BE2C (cell line): ENCODE results near the gene COL27A1.

Source experiments
- DNase-seq: peaks from one replicate; pipeline ENCODE4 v3.0.0-alpha.2; 2020
- H3K27me3 ChIP-seq: fragments of 250-450 bp; sonication (Bioruptor Pico); 2 replicates; pipeline ENCODE4 v1.5.1; 2020; ENCODE audit warnings: mild to moderate bottlenecking
- H3K36me3 ChIP-seq: fragments of 250-450 bp; sonication (Bioruptor Pico); 2 replicates; pipeline ENCODE4 v1.5.1; 2020; ENCODE audit warnings: mild to moderate bottlenecking
- H3K4me1 ChIP-seq: fragments of 250-450 bp; sonication (Bioruptor Pico); 2 replicates; pipeline ENCODE4 v1.5.1; 2020
- H3K4me3 ChIP-seq: 2 replicates; pipeline ENCODE4 v1.5.1; 2011; ENCODE audit warnings: low read depth, low read length
- H3K9me3 ChIP-seq: fragments of 250-450 bp; sonication (Bioruptor Pico); 2 replicates; pipeline ENCODE4 v1.5.1; 2020
- TF ChIP-seq, protein P1 (sequence below): IDR thresholded peaks from 2 replicates; pipeline ENCODE4 v1.5.1; 2012; ENCODE audit warnings: mild to moderate bottlenecking, low read depth, low read length

Gene COL27A1

DNA sequence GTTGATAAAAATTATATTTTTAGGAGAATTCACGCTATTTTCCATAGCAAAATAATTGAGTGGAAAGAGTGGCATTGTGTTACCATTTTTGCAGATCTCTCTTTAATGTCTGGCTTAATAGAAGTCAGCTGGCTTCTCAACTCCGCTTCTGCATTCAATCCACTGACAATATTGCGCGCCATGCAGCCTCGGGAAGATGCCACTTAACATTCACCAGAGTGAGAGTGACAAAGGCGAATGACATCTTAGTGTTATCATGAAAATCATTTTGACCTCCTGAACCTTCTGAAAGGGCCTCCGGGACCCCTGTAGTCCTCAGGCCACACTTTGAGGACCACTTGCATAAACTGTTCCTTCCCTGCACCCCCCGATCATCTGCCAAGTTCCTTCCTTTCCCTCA is 87.5 kb downstream of the COL27A1 start:
- TF ChIP-seq, protein P1, sequence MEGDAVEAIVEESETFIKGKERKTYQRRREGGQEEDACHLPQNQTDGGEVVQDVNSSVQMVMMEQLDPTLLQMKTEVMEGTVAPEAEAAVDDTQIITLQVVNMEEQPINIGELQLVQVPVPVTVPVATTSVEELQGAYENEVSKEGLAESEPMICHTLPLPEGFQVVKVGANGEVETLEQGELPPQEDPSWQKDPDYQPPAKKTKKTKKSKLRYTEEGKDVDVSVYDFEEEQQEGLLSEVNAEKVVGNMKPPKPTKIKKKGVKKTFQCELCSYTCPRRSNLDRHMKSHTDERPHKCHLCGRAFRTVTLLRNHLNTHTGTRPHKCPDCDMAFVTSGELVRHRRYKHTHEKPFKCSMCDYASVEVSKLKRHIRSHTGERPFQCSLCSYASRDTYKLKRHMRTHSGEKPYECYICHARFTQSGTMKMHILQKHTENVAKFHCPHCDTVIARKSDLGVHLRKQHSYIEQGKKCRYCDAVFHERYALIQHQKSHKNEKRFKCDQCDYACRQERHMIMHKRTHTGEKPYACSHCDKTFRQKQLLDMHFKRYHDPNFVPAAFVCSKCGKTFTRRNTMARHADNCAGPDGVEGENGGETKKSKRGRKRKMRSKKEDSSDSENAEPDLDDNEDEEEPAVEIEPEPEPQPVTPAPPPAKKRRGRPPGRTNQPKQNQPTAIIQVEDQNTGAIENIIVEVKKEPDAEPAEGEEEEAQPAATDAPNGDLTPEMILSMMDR: no peak
- Histone ChIP-seq H3K4me3 (no peak overlapping the region), H3K4me1 (peaks cover 14% of the 10 kb centered on the region), H3K36me3 (no peaks in the 10 kb centered on the region), H3K27me3 (no peaks in the 10 kb centered on the region), H3K9me3 (no peaks in the 10 kb centered on the region)
- no peak for DNase-seq

DNA sequence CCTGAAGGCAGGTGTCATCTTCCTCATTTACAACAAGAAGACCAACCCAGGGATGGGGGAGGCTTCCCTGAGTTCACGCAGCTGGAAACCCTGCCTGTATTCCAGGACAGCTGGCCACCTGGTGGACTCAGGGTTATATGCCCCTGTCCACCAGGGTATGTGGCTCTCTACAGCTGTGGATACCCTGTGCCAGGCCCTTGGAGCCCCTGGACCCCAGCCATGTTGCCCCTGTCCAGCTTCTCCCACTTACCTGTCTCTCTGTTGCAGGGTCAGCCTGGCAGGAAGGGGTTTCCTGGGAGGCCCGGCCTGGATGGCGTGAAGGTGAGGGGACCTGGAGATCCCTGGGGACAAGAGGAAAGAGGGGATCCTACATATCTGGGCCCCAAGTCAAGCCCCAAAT is 87.9 kb downstream of the COL27A1 start:
- Histone ChIP-seq H3K4me1 (peaks cover 13% of the 10 kb centered on the region), H3K36me3 (no peaks in the 10 kb centered on the region)

DNA sequence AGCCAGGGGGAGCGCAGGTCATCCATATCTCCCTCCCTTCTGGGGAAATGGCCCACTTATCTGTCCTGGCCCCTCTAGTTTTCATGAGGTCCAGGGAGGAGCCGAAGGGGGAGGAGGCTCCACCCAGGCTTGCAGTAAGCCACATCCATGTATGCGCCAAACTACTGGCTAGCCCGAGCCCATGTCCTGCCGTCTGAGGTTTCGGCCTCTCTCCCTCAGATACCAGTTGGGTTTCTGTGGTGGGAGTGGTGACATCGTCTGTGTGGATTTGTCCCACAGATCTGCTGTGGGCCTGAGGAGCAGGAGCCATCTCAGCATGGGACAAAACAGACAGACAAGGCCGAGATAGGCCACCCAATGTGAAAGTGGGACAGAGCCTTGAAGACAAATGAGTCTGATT is 89.2 kb downstream of the COL27A1 start:
- Histone ChIP-seq H3K4me1 (peaks cover 2% of the 10 kb centered on the region), H3K36me3 (no peaks in the 10 kb centered on the region), H3K27me3 (no peaks in the 10 kb centered on the region), H3K4me3 (no peak overlapping the region), H3K9me3 (no peaks in the 10 kb centered on the region)
- TF ChIP-seq, protein P1: no peak
- DNase-seq: no peak

More for the DNA sequence above, 87.9 kb downstream of the COL27A1 start:
- Histone ChIP-seq H3K4me3 (no peak overlapping the region), H3K9me3 (no peaks in the 10 kb centered on the region), H3K27me3 (no peaks in the 10 kb centered on the region)
- no peak for DNase-seq
- TF ChIP-seq, protein P1: no peak

DNA sequence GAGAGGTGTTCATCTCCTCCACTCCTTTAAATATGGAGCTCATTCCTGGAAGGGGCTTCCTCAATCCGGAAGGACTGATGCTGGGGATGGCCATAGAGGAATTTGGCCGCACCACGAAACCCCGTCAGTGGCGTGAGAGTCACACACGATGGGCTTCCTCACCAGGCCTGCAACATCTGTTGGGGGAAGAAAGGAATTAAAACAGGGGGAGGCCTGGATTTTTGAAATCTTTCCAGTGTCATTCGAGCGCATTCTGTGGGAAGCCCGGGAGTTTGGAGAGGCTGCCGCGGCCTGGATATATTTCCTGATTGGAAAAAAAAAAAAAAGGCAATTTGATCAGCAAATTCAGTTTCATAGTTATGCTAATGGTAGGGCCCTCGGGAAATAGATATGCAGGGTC is 91.2 kb downstream of the COL27A1 start:
- Histone ChIP-seq H3K4me3 (no peak overlapping the region), H3K9me3 (no peaks in the 10 kb centered on the region), H3K27me3 (no peaks in the 10 kb centered on the region), H3K36me3 (no peaks in the 10 kb centered on the region), H3K4me1 (no peaks in the 10 kb centered on the region)
- DNase-seq: no peak
- TF ChIP-seq, protein P1: no peak

DNA sequence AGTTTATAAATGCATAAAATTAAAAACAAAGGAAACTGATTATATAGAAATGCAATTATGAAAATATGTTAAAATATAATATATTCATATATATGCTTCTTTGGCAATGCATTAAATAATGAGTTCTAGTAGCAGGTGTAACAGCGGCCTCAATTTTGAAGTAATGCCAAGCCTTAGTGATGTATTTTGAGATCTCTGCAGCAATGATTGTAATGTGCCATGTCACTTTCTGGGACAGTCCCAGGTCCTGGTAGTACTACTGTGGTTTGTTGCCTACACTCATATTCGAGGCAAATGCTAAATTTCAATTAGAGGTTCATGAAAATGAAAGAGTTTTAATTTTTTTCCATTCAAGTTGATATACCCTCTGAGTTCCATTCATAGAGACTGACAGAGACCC is 91.7 kb downstream of the COL27A1 start:
- H3K4me1 ChIP-seq: no peaks in the 10 kb centered on the region
- no peak for DNase-seq
- H3K4me3 ChIP-seq: no peak overlapping the region
- H3K9me3 ChIP-seq: no peaks in the 10 kb centered on the region
- H3K36me3 ChIP-seq: no peaks in the 10 kb centered on the region
- TF ChIP-seq, protein P1: no peak
- H3K27me3 ChIP-seq: no peaks in the 10 kb centered on the region

DNA sequence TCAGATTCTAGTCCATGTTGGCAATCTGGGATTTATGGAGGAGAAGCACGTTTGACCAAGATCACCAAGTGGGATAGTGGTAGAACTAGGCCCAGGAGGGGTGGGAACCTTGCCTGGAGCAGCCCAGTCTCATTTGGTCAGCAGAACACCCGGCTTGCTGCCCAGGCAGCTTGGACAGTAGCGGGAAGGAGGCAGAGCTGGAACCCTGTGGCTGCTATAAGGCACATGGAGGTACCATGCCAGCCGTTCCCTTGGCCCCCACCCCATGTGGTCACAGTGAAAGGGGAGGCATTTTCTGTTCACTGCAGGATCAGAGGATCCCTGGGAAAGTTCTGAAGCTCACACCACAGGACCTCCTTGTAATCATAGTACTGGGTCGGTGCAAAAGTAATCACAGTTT is 92.2 kb downstream of the COL27A1 start:
- no peak for DNase-seq
- Histone ChIP-seq H3K9me3 (no peaks in the 10 kb centered on the region), H3K4me3 (no peak overlapping the region), H3K27me3 (no peaks in the 10 kb centered on the region), H3K4me1 (no peaks in the 10 kb centered on the region), H3K36me3 (no peaks in the 10 kb centered on the region)
- TF ChIP-seq, protein P1: no peak
